Fibroblast of the aortic adventitia (primary cell): ENCODE results near the gene ATP11A. TPM values are rescaled to one million over a fixed set of nuclear protein-coding genes. Genes with fewer than 3 reads are reported as not detected.

Source experiments
- DNase-seq: peaks from one replicate; pipeline ENCODE4 v3.0.0-alpha.2; 2010; ENCODE audit warnings: low read depth
- H3K4me3 ChIP-seq: 2 replicates; pipeline ENCODE4 v1.5.1; 2011; ENCODE audit warnings: low read depth, mild to moderate bottlenecking, control low read depth, low read length, moderate library complexity
- total RNA-seq: library from RNA; depleted of rRNA; stranded (reverse); fragments of >200 nt; gene quantifications from 2 replicates; pipeline ENCODE4 v1.2.3, GENCODE V29; 2012; ENCODE audit warnings: low replicate concordance
- TF ChIP-seq, protein P1 (sequence below): IDR thresholded peaks from 2 replicates; pipeline ENCODE4 v1.5.1; 2011; ENCODE audit warnings: mild to moderate bottlenecking, low read length, control low read depth, inconsistent platforms; ENCODE audit not compliant: insufficient read depth

The ATP11A gene
- total RNA-seq, 1 donor: 8.9 TPM

DNA sequence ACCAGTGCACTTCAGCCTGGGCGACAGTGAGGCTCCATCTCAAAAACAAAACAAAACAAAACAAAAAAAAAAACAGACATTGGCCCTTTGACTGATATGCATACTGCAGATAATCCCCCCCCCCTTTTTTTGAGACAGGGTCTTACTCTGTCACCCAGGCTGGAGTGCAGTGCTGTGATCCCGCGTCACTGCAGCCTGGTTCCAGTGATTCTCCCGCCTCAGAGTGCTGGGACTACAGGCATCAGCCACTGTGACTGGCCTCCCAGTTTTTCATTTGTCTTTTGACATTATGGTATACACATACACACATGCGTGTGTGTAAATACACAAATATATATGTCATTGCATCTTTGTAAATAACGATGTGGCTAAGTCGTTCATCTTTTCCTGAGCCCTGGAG, 61.8 kb downstream of the ATP11A start:
- TF ChIP-seq, protein P1, sequence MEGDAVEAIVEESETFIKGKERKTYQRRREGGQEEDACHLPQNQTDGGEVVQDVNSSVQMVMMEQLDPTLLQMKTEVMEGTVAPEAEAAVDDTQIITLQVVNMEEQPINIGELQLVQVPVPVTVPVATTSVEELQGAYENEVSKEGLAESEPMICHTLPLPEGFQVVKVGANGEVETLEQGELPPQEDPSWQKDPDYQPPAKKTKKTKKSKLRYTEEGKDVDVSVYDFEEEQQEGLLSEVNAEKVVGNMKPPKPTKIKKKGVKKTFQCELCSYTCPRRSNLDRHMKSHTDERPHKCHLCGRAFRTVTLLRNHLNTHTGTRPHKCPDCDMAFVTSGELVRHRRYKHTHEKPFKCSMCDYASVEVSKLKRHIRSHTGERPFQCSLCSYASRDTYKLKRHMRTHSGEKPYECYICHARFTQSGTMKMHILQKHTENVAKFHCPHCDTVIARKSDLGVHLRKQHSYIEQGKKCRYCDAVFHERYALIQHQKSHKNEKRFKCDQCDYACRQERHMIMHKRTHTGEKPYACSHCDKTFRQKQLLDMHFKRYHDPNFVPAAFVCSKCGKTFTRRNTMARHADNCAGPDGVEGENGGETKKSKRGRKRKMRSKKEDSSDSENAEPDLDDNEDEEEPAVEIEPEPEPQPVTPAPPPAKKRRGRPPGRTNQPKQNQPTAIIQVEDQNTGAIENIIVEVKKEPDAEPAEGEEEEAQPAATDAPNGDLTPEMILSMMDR: no peak
- DNase-seq: no peak
- H3K4me3 ChIP-seq: no peak overlapping the region

DNA sequence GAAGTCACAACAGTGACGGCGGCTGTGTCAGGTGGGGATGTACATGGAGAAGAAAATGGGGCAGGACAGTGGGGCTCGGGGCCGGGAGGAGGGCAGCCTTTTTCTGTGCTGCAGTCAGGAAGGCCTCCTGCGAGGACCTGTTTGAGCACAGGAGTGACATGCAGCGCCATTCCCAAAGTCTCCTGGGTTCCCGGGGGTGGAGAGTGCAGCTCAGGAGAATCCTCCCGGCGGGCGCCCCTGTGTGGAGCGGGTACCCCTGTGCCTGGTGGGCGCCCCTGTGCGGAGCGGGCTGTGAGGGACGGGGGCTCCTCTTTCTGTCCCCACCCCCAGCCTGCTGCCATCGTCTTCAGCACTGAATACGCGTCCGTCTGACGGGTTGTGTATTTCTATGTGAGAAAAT, 62.4 kb downstream of the ATP11A start:
- H3K4me3 ChIP-seq: no peak overlapping the region
- TF ChIP-seq, protein P1: no peak
- DNase-seq: no peak

DNA sequence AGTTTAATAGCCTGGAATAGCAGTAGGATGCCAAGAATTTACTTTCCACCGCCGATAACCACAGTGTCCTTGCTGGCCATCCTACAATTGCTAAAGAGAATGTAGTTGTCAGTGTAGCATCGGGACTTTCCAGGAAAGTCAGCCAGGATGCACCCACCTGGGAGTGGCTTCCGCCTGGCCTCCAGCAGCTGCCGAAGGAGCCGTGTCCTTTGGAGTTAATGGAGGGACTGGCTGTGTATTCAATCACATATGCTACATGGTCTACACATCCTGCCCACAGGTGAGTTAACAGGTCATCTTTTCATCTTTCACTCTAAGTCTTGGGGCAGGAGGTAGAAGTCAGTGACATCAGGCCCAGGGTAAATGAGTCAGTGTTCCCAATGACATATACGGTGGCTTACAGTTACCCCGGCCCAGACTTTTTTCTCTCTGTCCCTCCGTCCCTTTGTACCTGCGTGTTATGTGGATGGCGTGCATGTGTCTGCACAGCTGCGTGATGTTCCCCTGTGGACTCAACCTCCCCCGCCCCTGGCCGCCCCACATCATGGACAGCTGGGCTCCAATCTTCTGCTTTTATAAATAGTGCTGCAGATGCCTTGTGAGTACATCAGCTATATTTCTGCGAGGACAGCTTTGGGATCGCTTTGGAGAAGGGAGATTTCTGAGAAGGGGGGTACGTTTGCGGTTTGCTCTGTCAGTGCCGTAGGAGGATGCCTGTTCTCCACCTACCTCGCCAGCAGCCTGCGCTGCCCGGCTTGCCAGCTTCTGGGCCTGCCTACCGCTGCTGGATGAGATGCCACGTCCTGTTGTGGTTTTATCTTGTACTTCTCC, 63.1 kb downstream of the ATP11A start:
- DNase-seq: no peak
- no peak overlapping the region for H3K4me3 ChIP-seq
- TF ChIP-seq, protein P1: no peak

DNA sequence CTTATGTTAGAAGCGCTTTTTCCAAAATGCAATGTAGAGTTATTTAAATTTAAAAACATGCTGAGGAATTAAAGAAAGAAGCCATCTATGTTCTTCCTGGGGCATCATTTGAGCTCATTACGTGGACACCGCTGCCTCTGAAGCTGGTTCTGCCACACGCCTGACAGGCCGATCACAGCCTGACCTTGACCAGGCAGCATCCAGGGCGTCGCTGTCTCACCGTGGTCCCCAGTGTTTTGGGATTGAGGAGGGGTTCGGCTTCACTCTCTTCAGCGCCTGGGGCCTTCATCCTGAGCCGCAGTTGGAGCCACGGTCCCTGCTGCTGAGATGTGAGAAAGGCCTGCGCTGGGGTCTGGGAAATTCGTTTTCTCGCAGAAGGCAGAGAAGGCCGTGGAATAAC, 64.0 kb downstream of the ATP11A start:
- no peak for DNase-seq
- H3K4me3 ChIP-seq: no peak overlapping the region
- TF ChIP-seq, protein P1: no peak

DNA sequence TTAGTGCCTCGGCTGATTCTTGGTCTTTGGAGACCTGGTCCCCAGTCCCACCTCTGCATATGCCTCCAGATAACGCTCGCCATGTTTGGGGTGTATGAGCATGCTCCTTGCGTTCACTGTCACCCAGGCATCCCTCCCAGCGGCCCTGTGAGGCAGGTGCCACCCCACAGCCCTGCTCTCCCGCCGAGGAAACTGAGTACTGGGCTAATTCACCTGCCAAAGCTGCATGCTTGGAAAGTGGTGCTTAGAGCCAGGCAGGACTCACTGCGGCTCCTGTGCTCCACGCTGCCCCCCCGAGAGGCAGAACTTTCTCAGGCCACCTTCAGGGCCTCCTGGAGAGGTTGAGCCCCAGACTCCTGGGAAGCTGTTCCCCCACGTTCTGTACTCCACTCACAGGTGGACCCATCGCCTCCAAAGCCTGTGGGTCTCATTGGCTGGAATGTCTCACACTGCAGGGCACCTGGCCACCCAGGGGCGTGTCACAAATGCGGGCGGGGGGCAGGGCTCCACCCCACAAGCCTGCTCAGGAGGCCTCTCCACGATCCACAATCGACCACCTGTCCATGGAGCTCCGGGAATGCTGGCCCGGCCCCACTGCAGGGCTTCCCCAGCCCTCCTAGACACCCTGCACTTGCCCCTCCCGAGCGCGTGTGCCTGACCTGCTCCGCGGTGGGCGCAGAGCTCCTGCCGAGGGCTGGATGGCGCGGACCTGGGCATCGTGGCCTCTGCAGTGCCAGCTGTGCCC, 64.6 kb downstream of the ATP11A start:
- no peak for DNase-seq
- no peak overlapping the region for H3K4me3 ChIP-seq
- TF ChIP-seq, protein P1: no peak

DNA sequence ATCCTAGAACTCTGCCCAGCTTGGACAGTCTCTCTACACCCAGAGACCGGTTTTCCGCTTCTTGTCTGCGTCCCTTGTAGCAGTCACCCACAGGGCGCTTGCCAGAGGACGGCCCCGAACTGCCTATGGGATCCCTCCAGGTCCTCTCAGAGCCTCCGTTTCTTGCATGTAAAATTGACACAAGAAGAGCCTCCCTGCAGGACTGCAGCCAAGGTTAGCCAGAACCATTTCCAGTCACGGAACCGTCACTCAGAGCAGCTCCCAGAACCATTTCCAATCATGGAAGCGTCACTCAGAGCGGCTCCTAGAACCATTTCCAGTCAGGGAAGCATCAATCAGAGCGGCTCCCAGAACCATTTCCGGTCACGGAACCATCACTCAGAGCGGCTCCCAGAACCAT, 65.5 kb downstream of the ATP11A start:
- no peak for DNase-seq
- no peak overlapping the region for H3K4me3 ChIP-seq
- TF ChIP-seq, protein P1: no peak
